Measurements from ENCODE around the gene GMPPA. TPM values are rescaled to one million over a fixed set of nuclear protein-coding genes. Genes with fewer than 3 reads are reported as not detected.

The GMPPA gene
- total RNA-seq, 1 donor from 2014 or later = 25.3 TPM

DNA sequence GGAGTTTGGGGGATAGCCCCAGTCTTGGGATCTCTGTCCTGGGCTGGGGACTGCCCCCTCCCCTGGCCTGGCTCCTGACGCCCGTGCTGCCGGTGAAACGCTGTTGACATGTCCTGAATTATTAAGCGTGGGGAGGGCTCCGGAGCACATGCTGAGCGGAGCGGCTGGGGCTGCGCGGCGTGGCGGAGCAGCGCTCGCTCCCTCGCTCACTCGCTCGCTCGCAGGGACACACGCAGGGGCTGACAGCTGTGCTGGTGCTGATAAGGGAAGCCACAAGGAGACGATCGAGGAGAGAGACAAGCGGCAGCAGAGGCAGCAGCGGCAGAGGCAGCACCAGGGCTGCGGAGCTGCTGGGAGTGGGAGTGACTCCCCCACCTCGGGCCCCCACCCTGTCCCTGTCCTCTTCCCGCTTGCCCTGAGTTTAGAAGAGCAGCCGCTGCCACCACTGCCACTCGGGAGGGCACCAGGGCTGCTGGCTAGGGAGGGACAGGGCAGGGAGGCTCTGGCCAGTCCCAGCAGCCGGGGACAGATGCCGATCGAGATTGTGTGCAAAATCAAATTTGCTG is 15.6 kb downstream of the GMPPA start, which contains the start of gene ASIC4:
TSS of gene ASIC4 (plus strand) at position 287 of the 566 bp plus-strand sequence. CDS start at position 530, 243 bp downstream.
- Histone ChIP-seq H3K27ac (no peak within 1 kb of the TSS), H3K27me3 (peaks cover 76% of the 10 kb centered on the region), H3K4me1 (peaks cover 3% of the 10 kb centered on the region), H3K36me3 (no peaks in the 10 kb centered on the region), H3K4me3 (no peak within 1 kb of the TSS), H3K9me3 (no peaks in the 10 kb centered on the region)
- DNase-seq (no peak), ATAC-seq (no peak)
- TF ChIP-seq, protein P1, sequence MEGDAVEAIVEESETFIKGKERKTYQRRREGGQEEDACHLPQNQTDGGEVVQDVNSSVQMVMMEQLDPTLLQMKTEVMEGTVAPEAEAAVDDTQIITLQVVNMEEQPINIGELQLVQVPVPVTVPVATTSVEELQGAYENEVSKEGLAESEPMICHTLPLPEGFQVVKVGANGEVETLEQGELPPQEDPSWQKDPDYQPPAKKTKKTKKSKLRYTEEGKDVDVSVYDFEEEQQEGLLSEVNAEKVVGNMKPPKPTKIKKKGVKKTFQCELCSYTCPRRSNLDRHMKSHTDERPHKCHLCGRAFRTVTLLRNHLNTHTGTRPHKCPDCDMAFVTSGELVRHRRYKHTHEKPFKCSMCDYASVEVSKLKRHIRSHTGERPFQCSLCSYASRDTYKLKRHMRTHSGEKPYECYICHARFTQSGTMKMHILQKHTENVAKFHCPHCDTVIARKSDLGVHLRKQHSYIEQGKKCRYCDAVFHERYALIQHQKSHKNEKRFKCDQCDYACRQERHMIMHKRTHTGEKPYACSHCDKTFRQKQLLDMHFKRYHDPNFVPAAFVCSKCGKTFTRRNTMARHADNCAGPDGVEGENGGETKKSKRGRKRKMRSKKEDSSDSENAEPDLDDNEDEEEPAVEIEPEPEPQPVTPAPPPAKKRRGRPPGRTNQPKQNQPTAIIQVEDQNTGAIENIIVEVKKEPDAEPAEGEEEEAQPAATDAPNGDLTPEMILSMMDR (IDR thresholded peaks at IDR 0.05) = no peak
- intact Hi-C loops (cut with DNase I) = no loop called here

DNA sequence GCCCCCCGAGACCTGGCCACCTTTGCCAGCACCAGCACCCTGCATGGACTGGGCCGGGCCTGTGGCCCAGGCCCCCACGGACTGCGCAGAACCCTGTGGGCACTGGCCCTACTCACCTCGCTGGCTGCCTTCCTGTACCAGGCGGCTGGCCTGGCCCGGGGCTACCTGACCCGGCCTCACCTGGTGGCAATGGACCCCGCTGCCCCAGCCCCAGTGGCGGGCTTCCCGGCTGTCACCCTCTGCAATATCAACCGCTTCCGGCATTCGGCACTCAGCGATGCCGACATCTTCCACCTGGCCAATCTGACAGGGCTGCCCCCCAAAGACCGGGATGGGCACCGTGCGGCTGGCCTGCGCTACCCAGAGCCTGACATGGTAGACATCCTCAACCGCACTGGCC is 16.1 kb downstream of the GMPPA start:
- Histone ChIP-seq H3K36me3 (no peaks in the 10 kb centered on the region), H3K4me1 (peaks cover 2% of the 10 kb centered on the region), H3K27ac (no peak overlapping the region), H3K9me3 (no peaks in the 10 kb centered on the region), H3K27me3 (peaks cover 82% of the 10 kb centered on the region), H3K4me3 (no peak overlapping the region)
- intact Hi-C loops (cut with DNase I) = no loop called here
- DNase-seq (no peak), ATAC-seq (no peak)
- TF ChIP-seq, protein P1 (IDR thresholded peaks at IDR 0.05) = no peak

DNA sequence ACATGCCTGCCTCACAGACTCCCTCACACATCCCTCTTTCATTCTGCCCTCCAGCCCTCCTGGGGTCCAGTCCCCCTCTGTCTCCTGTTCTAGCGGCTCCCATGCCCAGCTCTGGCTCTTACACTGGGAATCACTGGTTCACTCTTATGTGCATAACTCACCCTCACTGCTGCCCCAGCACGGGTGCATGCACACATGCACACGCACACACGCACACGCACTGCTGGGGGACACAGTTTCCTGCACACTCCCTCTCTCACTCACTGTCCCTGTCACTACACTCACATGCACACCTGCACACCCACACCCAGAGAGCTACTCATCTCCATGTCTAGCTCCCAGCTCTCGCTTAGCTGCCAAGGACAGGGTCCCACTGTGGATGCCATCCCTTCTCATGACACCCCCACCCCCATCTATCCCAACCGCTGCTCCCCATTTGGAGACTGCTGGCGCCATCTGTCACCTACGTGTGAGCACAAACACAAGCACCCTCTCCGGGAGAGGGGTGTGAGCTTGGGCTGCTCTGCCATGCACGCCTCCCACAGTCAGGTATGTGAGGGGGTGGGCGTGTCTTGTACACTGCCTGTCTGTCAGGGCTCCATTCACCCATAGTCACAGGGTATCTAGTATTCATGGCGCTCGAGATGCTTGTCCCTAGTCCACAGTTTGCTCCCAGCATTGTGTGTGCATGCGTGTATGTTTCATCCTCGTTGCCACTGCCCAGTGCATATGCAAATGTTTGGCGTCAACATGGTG is 17.4 kb downstream of the GMPPA start:
- Histone ChIP-seq H3K27ac (no peak overlapping the region), H3K4me3 (no peak overlapping the region), H3K9me3 (no peaks in the 10 kb centered on the region), H3K27me3 (peaks cover 86% of the 10 kb centered on the region), H3K4me1 (no peaks in the 10 kb centered on the region), H3K36me3 (no peaks in the 10 kb centered on the region)
- intact Hi-C loops (cut with DNase I) = no loop called here
- ATAC-seq (no peak), DNase-seq (no peak)
- TF ChIP-seq, protein P1 (IDR thresholded peaks at IDR 0.05) = no peak

GRCh38 chr2:219516888-219517287 is 18.2 kb downstream of the GMPPA start:
- Histone ChIP-seq H3K4me1 (no peaks in the 10 kb centered on the region), H3K27ac (no peak overlapping the region), H3K4me3 (no peak overlapping the region), H3K36me3 (no peaks in the 10 kb centered on the region), H3K27me3 (peaks cover 87% of the 10 kb centered on the region), H3K9me3 (no peaks in the 10 kb centered on the region)
- DNase-seq = no peak
- intact Hi-C loops (cut with DNase I) = no loop called here
- ATAC-seq = no peak
- TF ChIP-seq, protein P1 (IDR thresholded peaks at IDR 0.05) = no peak

DNA sequence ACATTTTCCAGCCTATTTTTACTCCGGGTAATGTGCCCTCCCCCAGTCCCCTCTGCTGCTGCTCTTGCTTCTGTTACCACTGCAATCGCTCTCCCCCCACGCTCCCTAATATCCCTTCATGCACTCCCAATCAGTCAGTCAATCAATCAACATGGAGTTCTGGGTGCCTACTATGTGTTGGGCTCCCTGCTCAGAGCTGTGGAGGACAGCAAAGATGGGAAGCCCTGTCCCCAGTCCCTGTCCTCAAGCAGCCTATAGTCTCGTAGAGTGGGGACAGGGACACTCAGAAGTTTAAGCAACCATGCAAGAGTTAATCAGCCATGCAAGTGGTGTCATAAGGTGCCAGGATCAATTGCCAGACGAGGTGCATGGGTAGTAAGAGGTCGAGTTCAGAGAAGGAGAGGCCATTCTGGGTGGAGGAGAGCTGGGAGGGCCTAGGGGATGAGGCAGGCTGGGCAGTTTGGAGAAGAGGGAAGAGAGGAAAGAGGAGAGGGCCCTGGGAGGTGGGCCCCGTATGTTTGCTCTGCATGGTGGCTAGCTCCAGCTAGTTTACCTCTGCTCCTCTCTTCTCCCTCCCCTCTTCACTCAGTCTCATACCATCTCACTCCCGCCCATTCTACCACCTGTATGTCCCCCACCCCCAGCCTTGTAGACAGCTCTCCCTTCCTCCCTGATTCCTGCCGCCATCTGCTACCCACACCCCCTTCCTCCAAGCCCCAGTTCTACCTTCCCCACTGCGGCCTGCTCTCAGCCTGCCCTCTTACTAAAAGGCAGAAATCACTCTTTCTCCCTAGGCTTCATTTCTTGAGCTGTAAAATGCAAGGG is 19.5 kb downstream of the GMPPA start:
- H3K4me3 ChIP-seq = no peak overlapping the region
- no peaks in the 10 kb centered on the region for H3K36me3 ChIP-seq
- intact Hi-C loops (cut with DNase I) = no loop called here
- no peak overlapping the region for H3K27ac ChIP-seq
- TF ChIP-seq, protein P1 (IDR thresholded peaks at IDR 0.05) = no peak
- no peak for DNase-seq
- H3K9me3 ChIP-seq = no peaks in the 10 kb centered on the region
- ATAC-seq = no peak
- H3K4me1 ChIP-seq = peaks cover 9% of the 10 kb centered on the region
- H3K27me3 ChIP-seq = peaks cover 87% of the 10 kb centered on the region

Data from upper lobe of right lung (tissue), 1 donor.